GM19351 (cell line): ENCODE measurements around the gene SLC4A5.
A peak's percentile ranks its signal among the peaks of the same experiment; 100 is the strongest.

Source experiments
- ATAC-seq: cut with Tn5 transposase; IDR thresholded peaks from one replicate; pipeline ENCODE4 v1.9.1; 2021; ENCODE audit warnings: mild to moderate bottlenecking, moderate library complexity; ENCODE audit not compliant: unreplicated experiment

SLC4A5 gene

GRCh38 chr2:74314107-74314506 is 29.1 kb downstream of the SLC4A5 start:
- ATAC-seq: no peak

- ATAC-seq: no peak
Measured at GRCh38 chr2:74313497-74313896, 29.7 kb downstream of the SLC4A5 start.

- no peak for ATAC-seq
Measured at GRCh38 chr2:74312913-74313312, 30.3 kb downstream of the SLC4A5 start.

- no peak for ATAC-seq
Measured at GRCh38 chr2:74307720-74308119, 35.5 kb downstream of the SLC4A5 start.

GRCh38 chr2:74304332-74305148 is 38.7 kb downstream of the SLC4A5 start:
- ATAC-seq: no peak

GRCh38 chr2:74302865-74303264 is 40.4 kb downstream of the SLC4A5 start:
- no peak for ATAC-seq

- ATAC-seq: no peak
Measured at GRCh38 chr2:74301262-74301661, 42.0 kb downstream of the SLC4A5 start.

- no peak for ATAC-seq
Measured at GRCh38 chr2:74300506-74300905, 42.7 kb downstream of the SLC4A5 start.

- no peak for ATAC-seq
Measured at GRCh38 chr2:74297950-74298349, 45.3 kb downstream of the SLC4A5 start.

GRCh38 chr2:74297391-74297790 is 45.8 kb downstream of the SLC4A5 start:
- peak; percentile 86 for ATAC-seq

GRCh38 chr2:74293191-74293991 is 49.8 kb downstream of the SLC4A5 start:
- no peak for ATAC-seq

GRCh38 chr2:74292751-74293150 is 50.5 kb downstream of the SLC4A5 start:
- no peak for ATAC-seq

GRCh38 chr2:74291886-74292621 is 51.2 kb downstream of the SLC4A5 start:
- ATAC-seq: no peak

GRCh38 chr2:74291218-74291544 is 52.0 kb downstream of the SLC4A5 start:
- no peak for ATAC-seq

GRCh38 chr2:74290466-74291217 is 52.6 kb downstream of the SLC4A5 start:
- peak; percentile 86 for ATAC-seq

- no peak for ATAC-seq
Measured at GRCh38 chr2:74290066-74290465, 53.1 kb downstream of the SLC4A5 start.

- no peak for ATAC-seq
Measured at GRCh38 chr2:74286725-74287124, 56.5 kb downstream of the SLC4A5 start.

- ATAC-seq: no peak
Measured at GRCh38 chr2:74281141-74281975, 61.9 kb downstream of the SLC4A5 start.

- no peak for ATAC-seq
Measured at GRCh38 chr2:74278694-74279093, 64.5 kb downstream of the SLC4A5 start.

- no peak for ATAC-seq
Measured at GRCh38 chr2:74278176-74278575, 65.0 kb downstream of the SLC4A5 start.
